Posterior vena cava (tissue), 2 donors: ENCODE data around the gene BAZ1B. TPM values are rescaled to one million over a fixed set of nuclear protein-coding genes. Genes with fewer than 3 reads are reported as not detected.
A peak's percentile ranks its signal among the peaks of the same experiment; 100 is the strongest.
"Not testable (repeated sequence)": the region's sequence is repeated elsewhere in the genome, so short reads cannot be mapped to it uniquely, and the experiment has no call there.

Experiments
- DNase-seq: peaks from one replicate; pipeline ENCODE4 v3.0.0-alpha.2; 2020; ENCODE audit warnings: low spot score
- intact Hi-C, 2 donors: fragments of 100-400 bp; cut with DNase I; formaldehyde crosslinking; loops; one replicate each; pipeline versions ENCODE4 v1.14.1 to v1.14.2; 2022 to 2023
- total RNA-seq, 2 donors: library from RNA; stranded (reverse); fragmentation: NEBNext Ultra II Directional; extraction: Animal tissue kit (Norgen Biotek cat#: 25700); gene quantifications; one replicate each; pipeline ENCODE4 v1.2.1, GENCODE V29; 2021
- donor health status: DM: yes; HTN: yes; CAD: no.
- donor health status: DM: yes; HTN: yes; CAD: no.

Gene BAZ1B
- total RNA-seq, 2 donors from 2014 or later: 43.5 to 50.6 TPM

GRCh38 chr7:73434701-73435069 is 87.4 kb downstream of the BAZ1B start:
- DNase-seq: no peak

GRCh38 chr7:73433924-73434700 is 88.0 kb downstream of the BAZ1B start:
- DNase-seq: no peak
- intact Hi-C loops: no loop called here

More at GRCh38 chr7:73434701-73435069, 87.4 kb downstream of the BAZ1B start:
- intact Hi-C loops: no loop called here

DNA sequence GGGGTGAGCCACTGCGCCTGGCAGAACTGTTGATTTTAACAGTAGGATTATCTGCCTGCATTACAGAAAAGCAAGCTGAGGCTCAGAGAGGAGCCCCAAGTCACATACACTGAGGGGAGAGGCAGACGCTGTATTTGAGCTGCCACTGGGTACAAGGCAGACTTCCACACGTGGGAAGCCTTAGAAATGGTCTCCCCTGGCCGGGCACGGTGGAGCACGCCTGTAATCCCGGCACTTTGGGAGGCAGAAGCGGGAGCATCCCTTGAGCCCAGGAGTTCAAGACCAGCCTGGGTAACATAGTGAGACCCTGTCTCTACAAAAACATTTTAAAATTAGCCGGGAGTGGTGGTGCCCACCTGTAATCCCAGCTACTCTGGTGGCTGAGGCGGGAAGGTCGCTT is 89.4 kb downstream of the BAZ1B start:
- no peak for DNase-seq
- intact Hi-C loops: no loop called here

GRCh38 chr7:73431041-73431835 is 90.9 kb downstream of the BAZ1B start:
- peak; percentile 25 for DNase-seq
- intact Hi-C loops: no loop called here

- intact Hi-C loops, DNase-seq: not testable (repeated sequence)
These were observed 91.6 kb downstream of the BAZ1B start for GRCh38 chr7:73430540-73430939.

- intact Hi-C loops: no loop called here
These were observed 92.2 kb downstream of the BAZ1B start for GRCh38 chr7:73429622-73430505.

DNA sequence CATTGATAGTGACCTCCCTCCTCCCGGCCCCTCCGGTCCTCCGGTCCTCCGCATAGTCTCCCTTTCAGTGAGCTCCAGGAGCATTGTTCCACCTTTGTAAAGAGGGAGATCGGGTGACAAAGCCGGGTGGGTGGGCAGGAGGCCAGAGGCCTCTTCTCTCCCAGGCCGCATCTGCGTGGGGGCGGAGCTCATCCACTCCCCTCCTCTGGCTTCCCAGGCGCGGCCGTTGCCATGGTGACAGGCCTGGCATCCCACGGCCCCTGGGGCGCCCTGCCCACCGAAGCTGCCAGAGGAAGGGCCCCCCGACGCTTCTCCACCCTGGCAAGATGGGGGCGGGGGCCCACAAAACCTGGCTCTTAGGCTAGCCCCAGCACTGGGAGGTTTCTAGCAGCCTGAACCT is 92.9 kb downstream of the BAZ1B start:
- intact Hi-C loops: no loop called here
- DNase-seq: no peak

More at GRCh38 chr7:73429622-73430505, 92.2 kb downstream of the BAZ1B start:
- no peak for DNase-seq

- peak; percentile 66 for DNase-seq
- intact Hi-C loops: no loop called here
These were observed 93.9 kb downstream of the BAZ1B start for GRCh38 chr7:73427902-73428787.

DNA sequence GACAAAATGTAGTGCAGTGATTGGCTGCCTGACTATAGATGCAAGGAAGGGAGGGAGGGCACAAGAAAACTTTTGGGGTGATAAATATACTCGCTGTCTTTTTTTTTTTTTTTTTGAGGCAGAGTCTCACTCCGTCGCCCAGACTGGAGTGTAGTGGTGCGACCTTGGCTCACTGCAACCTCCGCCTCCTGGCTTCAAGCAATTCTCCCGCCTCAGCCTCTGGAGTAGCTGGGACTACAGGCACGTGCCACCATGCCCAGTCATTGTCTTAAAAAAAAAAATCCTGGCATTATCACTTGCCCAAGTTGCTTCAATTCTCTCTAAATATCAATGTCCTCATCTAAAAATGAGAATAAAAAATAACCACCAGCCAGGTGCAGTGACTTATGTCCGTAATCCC is 96.1 kb downstream of the BAZ1B start:
- intact Hi-C loops: no loop called here
- DNase-seq: no peak

GRCh38 chr7:73425356-73425983 is 96.6 kb downstream of the BAZ1B start:
- intact Hi-C loops: no loop called here
- no peak for DNase-seq

DNA sequence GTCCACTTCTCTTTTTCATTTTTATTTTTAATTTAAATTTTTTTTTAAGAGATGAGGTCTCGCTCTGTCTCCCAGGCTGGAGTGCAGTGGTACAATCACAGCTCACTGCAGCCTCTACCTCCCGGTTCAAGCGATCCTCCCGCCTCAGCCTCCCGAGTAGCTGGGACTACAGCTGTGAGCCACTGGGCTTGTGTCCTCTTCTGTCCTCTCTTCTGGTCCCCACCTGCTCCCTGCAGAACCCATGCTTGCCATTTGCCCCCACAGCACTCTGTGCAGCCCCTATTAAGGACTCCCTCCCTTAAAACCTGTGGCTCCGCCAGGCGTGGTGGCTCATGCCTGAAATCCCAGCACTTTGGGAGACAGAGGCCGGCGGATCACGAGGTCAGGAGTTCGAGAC is 97.6 kb downstream of the BAZ1B start:
- DNase-seq: no peak
- intact Hi-C loops: no loop called here

DNA sequence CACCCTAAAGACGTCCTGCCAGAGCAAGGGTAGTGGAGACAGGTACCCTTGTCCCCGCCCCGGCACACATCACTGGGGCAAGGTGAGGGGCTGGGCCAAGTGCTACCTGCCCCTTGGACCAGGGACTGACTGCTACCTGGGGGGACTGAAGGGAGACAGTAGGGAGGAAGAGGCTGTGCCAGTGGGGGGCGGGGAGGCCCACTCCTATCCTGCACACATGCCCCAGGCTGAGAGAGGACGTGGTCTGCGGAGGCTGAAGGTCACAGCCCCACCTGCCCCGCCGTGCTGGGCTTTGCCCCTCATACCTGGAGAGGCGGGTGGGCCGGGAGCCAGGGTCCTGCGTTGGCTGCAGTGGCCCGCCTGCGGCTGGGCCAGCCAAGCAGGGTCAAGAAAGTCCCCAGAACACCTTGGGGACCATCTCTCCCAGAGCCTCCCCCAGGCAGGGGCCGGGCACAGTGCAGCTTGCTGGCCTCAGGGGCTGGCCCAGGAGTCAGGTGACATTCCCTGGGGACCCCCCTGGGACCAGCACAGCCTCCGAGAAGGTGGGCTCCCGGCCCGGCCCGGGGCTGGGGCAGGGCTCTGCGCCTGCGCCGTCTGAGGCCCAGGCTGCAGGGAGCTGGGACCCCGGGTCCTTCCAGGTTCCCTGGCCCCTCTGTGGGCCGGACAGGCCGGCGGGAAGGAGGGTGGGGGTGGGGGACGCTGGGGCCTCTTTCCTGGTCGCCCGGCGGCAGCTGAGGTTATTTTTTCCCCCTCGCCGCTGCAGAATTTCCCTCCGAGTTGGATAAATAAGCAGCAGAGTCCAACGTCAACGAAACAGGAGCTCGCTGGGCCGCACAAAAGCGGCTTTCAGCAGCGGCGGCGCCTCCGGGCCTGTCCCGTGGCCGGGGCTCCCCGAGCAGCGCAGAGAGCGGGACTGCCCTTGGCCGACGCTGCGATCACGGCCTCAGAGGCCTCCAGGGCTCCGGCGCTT is 98.3 kb downstream of the BAZ1B start:
- no peak for DNase-seq
- intact Hi-C loops: loop anchor here in 1 of 2 donors (1.0 kb wide), 1 partner anchor 23 kb away; no protein-coding TSS in a partner anchor

- intact Hi-C loops, DNase-seq: not testable (repeated sequence)
These were observed 101.5 kb downstream of the BAZ1B start for GRCh38 chr7:73420610-73421009.

- intact Hi-C loops, DNase-seq: not testable (repeated sequence)
These were observed 102.1 kb downstream of the BAZ1B start for GRCh38 chr7:73420016-73420415.

DNA sequence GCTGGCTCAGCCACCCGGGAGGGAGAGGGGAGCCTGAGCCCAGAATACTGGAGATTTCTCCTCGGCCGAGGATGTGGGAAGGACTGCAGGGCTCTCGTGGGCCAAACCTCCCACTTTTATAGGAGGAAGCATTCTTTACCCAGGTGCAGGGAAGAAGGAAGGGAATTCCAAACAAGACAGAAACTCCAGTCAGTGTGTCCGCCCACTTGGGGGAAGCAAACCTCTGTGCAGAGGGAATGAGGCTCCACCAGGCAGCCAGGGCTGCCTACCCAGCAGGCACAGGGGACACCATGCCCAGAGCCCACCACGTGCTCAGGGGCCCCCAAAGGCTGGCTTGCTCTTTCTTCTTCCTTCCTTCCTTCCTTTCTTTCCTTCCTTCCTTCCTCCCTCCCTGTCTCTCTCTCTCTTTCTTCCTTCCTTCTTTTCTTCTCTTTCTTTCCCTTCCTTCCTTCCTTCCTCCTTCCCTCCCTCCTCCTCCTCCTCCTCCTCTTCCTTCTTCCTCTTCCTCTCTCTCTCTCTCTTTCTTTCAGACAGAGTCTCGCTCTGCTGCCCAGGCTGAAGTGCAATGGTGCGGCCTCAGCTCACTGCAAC is 103.9 kb downstream of the BAZ1B start:
- no peak for DNase-seq
- intact Hi-C loops: no loop called here

- DNase-seq, intact Hi-C loops: not testable (repeated sequence)
These were observed 111.5 kb downstream of the BAZ1B start for GRCh38 chr7:73410541-73411131.
